GM19468 (cell line): Measurements from ENCODE around the gene DPP6.

Experiments used
- ATAC-seq: cut with Tn5 transposase; IDR thresholded peaks from one replicate; pipeline ENCODE4 v1.9.1; 2021; ENCODE audit warnings: mild to moderate bottlenecking, moderate library complexity, moderate number of reproducible peaks; ENCODE audit not compliant: unreplicated experiment; ENCODE audit errors: extremely low read depth

The DPP6 gene

GRCh38 chr7:154204046-154204445, 151.8 kb downstream of the DPP6 start:
- ATAC-seq: no peak

- ATAC-seq: no peak
These were observed 160.7 kb downstream of the DPP6 start for GRCh38 chr7:154212861-154213260.

- ATAC-seq: no peak
These were observed 165.6 kb downstream of the DPP6 start for GRCh38 chr7:154217688-154218340.

- ATAC-seq: no peak
These were observed 179.5 kb downstream of the DPP6 start for GRCh38 chr7:154231732-154232131.

GRCh38 chr7:154232700-154233099, 180.5 kb downstream of the DPP6 start:
- no peak for ATAC-seq

GRCh38 chr7:154241988-154242387, 189.8 kb downstream of the DPP6 start:
- no peak for ATAC-seq

- ATAC-seq: no peak
These were observed 190.5 kb downstream of the DPP6 start for GRCh38 chr7:154242709-154243108.

GRCh38 chr7:154252046-154252445, 199.8 kb downstream of the DPP6 start:
- ATAC-seq: no peak

- ATAC-seq: no peak
These were observed 201.6 kb downstream of the DPP6 start for GRCh38 chr7:154253810-154254209.

GRCh38 chr7:154255324-154255723, 203.1 kb downstream of the DPP6 start:
- ATAC-seq: no peak

GRCh38 chr7:154256150-154256549, 204.0 kb downstream of the DPP6 start:
- ATAC-seq: no peak

GRCh38 chr7:154259396-154259795, 207.2 kb downstream of the DPP6 start:
- no peak for ATAC-seq

- no peak for ATAC-seq
These were observed 235.2 kb downstream of the DPP6 start for GRCh38 chr7:154287356-154287755.

GRCh38 chr7:154289119-154289518, 236.9 kb downstream of the DPP6 start:
- no peak for ATAC-seq

- ATAC-seq: no peak
These were observed 244.2 kb downstream of the DPP6 start for GRCh38 chr7:154296443-154296842.

GRCh38 chr7:154299736-154300135, 247.5 kb downstream of the DPP6 start:
- ATAC-seq: no peak

- ATAC-seq: no peak
These were observed 250.2 kb downstream of the DPP6 start for GRCh38 chr7:154302380-154302779.

- ATAC-seq: no peak
These were observed 252.0 kb downstream of the DPP6 start for GRCh38 chr7:154304231-154304630.

- no peak for ATAC-seq
These were observed 252.8 kb downstream of the DPP6 start for GRCh38 chr7:154304740-154305700.

- no peak for ATAC-seq
These were observed 253.8 kb downstream of the DPP6 start for GRCh38 chr7:154306036-154306435.

GRCh38 chr7:154308928-154309327, 256.7 kb downstream of the DPP6 start:
- ATAC-seq: no peak
